GM18907 (cell line): ENCODE results near the gene OBSL1.

Source experiments
- ATAC-seq: cut with Tn5 transposase; IDR thresholded peaks from one replicate; pipeline ENCODE4 v1.9.1; 2021; ENCODE audit warnings: mild to moderate bottlenecking, moderate library complexity; ENCODE audit not compliant: unreplicated experiment

Gene OBSL1

DNA sequence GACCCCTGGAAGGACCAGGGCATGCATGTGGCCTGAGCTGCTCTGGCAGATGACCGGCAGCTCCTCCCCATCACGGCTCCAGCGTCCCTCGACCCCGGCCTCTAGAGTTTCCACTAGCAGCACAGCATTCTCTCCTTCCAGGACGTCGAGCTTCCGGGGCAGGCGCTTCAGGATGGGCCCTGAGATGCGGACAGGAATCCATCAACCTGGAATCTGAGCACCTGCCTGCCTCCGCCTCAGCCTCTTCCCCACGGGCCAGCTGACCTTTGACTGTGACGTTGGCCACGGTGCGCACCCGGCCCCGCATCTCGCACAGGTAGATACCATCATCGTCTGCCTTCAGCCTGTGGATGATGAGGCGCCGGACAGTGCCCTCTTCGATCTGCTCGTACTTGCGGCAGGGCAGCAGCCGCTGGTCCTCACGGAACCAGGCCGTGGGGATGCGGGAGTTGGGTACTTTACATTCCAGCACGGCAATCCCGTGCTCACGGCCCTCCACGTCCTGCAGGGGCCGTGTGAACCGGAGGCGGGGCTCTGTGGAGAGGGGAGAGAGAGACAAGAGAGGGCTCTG is 3.5 kb downstream of the OBSL1 start:
- ATAC-seq: no peak

DNA sequence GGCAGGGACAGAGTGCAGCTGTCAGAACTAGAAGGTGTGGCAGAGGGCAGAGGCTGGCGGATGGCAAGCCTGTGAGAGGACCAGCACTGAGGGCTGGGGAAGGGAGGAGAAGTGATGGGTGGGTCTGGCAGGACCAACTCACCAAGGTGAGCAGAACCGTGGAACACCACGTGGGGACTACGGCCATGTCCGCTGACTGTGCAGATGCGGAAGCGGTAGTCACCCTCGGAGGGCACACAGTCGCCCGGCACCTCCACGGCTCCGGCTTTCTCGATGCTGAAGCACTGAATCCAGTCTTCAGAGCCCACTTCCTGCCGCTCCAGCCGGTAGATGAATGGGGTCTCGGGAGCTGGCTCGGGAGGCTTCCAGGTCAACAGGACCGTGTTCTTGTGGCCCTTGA is 4.2 kb downstream of the OBSL1 start:
- no peak for ATAC-seq

DNA sequence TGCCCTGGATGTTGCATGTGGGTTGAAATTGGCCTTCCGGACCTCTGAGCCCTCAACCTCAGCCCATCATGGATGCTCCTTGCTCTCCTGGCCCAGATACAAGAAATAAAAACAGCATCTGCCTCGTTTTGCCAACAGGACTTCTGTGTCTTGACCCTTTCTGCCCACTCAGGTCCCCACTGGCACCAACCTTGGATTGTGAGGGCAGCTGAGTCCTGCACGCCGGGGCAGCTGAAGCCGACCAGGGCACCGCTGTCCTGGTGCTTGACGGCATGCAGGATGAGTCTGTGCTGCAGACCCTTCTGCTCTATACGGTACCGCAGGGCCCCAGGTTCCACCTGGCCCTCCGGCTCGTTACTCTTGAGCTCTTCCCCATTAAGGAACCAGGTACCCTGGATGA is 4.7 kb downstream of the OBSL1 start:
- ATAC-seq: no peak

DNA sequence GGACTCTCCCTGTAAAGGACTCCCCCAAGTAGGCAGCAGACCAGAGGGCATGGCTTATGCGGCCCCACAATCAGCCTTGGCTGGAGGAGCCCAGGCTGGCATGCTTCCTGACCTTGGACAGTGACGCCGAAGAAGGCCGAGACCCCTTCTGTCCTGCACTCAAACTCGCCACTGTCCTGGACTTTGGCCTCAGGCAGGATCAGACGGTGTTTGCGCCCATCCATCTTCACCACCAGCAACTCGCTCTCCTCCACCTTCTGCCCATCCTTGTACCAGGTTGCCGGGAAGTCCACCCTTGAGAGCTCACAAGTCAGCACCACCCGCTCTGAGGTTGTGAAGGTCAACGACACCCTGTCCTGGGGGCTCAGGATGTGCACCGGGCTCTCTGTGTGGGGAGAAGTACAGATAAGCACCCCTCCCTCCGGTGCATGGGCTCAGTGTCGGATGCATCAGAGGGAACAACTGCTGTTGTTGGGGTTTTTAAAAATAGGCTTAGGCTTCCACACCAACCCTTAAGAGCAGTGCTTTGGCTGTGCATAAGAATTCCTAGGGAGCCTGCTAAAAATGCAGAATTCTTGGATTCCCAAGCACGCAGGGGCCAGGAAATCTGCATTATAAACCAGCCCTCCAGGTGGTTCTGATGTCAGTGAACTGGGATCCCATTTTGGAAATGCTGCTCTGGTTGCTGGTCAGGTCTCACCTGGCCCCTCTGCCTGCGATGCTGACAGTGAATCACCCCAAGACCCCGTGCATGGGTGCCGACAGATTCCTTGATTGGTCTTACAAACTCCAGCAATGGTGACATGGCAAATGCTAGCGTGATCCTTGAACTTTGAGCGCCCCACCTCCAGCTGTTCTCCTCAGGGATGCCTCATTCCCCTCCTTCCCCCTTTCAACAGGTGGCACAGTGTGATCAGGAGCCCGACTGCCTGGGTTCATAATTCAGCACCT is 5.9 kb downstream of the OBSL1 start:
- no peak for ATAC-seq

DNA sequence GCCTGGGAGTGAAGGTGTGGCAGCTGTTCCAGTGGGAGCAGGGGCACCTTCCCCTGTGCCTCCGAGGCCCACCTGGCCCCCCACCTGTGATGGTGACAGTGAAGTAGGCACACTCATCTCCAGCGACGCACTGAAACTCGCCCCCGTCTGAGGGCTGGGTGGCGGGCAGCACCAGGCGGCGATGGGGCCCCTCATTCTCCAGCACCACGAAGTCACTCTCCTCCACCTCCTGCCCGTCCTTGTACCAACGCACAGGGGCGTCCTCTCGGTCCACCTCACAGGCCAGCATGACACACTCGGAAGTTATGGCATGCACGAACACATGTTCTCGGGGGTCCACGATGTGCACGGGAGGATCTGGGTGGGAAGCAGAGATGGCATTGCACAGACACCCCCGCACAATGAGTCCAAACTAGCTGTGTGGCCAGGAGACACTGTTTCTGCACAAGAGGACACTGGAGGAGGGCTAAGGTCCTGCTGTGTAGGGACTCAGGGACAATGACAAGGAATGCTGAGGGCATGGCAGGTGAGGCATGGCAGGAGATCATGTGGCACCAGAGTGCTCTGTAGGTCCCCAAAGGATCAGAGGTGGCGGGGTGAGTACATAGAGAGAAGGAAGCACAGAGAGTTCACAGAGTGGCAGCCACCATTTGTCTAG is 7.9 kb downstream of the OBSL1 start:
- ATAC-seq: no peak

DNA sequence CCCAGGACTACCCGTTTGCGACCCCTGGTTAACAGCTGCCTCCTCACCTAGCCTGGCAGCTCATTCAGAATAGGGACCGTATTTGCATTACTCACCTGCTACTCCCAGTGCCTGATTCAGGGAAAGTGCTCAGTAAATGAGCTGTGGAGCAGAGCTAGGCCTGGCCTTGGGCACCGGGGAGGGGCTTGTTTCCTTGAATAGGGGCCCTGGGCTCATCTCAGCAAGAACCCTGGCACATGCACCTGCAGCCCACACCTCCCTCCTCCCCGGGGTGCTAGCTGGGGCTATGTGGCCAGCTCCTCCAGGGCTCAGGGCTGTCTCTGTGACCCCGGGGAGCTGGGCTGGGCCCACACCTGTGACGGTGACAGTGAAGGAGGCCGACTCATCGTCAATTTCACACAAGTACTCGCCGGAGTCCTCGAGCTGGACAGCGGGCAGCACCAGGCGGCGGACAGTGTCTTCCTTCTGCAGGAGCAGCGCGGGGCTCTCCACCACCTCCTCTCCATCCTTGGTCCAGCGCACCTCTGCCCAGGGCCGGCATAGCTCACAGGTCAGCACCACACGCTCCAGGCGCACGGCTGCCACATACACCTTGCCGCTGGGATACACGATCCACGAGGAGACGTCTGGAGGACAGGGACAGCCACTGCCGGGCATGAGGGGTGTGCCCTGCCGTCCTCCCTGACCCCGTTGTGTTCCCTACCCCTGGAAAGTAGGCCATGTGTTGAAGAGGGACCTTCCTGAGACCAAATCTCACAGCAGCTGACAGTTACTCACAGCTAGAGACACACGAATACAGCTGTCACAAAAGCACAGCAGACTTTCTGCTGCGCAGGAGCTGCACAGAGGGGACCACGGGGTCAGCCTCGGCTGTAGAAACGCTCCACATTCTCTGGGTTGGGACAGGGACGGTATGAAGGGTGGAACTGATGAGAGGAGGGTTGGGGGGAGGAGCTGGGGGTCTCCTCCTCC is 9.0 kb downstream of the OBSL1 start:
- no peak for ATAC-seq

DNA sequence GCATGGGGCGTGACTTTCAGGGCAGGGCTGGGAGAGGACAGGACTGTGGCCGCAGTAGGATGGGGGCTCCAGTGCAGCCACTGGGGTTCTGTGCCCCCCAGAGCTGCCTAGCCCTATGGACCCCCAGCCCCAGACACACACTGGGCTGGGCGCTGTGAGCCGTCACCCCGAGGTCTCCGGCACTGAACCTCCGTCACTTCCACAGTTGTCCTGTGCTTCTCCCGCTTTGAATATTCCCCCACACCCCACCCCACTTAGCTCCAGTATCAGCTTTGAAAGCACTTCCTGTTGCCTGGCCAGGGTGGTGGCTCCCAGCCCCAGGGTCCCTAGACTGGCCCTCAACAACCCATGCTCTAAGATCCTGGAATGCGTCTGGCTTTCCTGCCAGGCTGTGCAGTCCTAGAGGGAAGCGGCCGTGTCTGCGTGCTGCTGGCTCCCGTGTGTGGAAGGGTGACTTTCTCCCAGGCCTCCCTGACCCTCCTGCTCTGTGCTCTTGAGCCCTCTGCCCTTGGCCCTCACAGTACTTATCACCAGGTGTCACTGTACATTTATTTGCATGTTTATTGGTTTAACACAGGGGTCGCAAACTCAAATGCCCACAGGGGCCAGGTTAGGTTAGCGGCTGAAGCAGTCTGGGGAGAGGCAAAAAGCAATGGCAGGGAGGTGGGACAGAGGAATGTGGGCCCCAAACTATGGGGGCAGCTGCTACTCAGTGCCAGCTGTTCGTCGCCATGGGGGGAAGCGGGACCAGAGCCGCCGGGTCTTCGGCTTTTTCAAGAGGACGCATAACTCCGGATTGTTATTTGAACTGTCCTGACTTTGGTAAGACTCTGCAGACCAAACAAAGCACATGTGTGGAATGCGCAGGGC is 9.9 kb downstream of the OBSL1 start:
- no peak for ATAC-seq

DNA sequence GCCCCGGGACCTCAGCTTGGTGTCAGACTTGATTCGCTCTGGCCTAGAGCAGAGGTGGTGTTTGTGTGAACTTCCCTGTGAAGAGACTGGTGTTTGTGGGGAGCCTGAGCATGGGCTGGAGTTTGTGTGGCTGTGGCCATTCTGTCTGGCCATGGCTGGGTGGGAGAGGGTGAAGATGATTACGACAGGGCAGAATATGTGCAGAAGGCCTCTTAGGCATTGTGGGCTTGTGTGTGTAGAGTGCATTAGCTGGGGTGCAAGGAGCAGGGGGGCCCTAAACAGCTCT is 10.5 kb downstream of the OBSL1 start:
- ATAC-seq: no peak

DNA sequence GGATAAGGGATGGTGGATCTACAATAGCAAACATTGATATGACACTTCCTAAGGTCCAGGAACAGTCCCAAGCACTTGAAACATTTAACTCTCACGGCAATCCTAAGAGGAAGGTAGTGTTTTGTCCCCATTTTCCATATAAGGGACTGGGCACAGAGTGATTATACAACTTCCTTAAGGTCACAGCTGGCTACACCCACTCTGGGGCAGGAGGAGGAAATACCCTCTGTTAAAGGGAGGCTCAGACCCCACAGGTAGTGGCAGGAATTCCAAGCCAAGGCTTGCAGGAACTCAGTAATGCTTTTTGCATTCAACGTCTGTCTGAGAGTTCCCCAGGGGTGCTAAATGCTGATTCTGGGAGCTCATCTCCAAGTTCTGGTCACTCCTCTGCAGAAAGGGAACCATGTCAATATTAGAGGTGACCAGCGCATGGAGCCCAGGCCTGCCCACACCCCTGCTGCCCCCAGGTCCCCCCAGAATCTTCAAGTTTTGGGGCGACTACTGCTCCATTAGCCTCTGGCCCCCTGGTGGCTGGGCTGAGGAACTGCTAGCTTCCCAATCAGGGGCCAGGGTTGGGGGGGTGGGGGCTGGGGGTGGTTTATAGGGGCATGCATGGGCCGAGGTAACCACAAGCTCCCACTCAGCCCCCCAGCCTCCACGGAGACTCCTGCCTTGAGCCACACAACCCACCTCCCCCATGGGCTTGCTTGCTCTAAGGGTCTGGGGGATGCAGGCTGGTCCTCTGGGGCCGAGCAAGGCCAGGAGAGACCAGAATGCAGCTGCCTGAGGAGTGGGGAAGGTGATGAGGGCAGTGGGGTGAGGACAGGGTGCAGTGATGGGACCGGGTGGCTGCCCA is 11.1 kb downstream of the OBSL1 start:
- no peak for ATAC-seq

DNA sequence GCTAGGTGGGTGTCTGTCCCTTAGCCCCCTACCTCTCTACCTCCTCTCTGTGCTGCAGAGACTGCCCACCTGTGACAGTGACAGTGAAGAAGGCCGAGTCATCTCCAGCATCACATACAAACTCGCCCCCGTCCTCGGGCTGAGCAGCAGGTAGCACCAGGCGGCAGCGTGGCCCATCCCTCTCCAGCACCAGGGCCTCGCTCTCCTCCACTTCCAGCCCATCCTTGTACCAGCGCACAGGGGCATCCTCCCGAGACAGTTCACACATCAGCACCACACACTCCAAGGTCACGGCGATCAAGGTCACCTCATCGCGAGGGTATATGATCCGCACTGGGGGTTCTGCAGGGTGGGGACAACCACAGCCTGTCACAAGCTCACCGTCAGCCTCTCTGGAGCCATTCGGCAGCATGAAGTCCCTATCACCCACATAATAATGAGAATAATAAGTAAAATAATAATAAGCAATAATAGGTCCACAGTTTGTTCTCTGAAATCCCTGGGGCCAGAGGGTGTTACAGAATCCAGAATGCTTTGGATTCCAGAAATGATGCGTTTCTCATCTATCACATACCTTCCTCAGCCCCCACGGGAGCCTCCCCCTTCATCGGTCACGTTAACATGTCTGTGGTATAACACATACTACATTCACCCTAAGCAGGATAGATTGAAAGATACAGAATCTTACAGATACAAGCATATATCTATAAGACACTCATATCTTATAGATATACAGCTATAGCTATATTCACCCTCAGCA is 12.0 kb downstream of the OBSL1 start:
- no peak for ATAC-seq

DNA sequence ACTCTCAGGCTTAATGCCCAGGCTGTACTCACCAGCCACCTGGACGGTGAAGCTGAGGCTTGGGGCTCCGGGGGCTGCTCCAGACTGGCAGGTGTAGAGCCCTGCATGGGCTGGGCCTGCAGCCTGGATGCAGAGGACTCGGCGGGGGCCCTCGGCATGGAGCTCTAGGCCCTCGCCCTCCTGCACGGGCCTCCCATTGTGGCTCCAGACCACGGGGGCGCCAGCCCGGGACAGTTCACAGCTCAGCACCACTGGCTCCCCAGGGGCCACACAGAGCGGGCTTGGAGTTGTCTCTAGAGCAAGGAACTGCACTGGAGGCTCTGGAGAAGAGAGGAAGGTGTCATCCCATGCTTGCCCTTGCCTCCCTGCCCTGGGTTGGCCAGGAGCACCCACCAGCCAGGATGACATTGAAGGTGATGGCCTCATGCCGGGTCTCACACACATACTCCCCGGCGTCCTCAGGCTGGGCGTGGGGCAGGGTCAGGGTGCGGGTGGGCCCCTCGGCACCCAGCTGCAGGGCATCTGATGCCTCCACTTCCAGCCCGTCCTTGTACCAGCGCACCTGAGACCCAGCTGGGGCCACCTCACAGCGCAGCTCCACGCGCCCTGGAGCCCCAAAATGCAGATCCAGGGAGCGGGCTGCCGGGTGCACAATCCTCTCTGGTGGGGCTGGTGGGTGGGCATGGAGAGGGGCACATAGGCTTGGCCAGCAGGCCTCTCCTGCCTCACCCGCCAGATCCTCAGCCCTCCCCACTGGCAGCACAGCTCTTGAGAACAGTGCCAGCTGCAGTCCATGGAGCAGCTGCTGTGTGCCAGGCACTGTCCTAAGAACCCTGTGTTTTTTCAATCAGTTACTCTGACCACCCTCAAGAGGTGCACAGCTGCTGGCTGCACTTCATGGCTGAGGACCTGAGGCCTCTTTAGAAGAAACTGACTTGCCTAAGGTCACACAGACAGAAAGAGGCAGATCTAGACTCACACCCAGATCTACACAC is 13.3 kb downstream of the OBSL1 start:
- no peak for ATAC-seq

DNA sequence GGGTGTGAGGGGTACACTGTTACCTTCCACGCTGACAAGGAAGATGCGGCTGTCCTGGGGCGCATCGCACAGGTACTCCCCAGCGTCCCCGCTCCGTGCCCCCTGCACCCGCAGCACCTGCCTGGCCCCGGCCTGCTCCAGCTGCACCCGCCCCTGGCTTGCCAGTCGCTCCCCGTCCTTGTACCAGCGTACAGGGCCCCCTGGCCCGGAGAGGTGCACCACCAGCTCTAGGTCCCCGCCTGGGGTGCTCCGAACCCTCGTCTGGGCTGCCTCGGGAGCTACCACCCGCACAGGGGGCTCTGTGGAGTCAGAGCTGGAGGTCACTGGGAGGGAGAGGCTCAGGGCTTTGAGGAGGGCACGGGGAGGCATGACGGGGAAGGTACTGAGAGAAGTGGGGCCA is 14.0 kb downstream of the OBSL1 start:
- ATAC-seq: no peak

DNA sequence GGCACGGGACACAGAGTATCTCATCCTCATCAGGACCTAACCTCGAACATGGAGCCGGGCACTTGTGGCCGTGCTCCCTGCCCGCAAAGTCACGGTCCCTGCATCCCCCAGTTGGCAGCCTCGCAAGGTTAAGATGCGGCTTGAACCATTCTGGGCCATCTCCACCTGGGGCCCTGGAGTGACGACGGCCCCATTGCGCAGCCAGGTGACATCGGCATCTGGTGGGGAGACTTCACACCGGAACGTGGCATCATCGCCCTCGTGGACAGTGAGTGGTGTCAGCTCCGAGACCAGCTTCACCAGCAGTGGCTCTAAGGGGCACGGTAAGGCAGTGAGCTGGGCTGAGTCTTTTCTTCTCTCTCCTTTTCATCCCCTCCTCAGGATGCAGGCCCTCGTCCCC is 14.9 kb downstream of the OBSL1 start:
- ATAC-seq: no peak

DNA sequence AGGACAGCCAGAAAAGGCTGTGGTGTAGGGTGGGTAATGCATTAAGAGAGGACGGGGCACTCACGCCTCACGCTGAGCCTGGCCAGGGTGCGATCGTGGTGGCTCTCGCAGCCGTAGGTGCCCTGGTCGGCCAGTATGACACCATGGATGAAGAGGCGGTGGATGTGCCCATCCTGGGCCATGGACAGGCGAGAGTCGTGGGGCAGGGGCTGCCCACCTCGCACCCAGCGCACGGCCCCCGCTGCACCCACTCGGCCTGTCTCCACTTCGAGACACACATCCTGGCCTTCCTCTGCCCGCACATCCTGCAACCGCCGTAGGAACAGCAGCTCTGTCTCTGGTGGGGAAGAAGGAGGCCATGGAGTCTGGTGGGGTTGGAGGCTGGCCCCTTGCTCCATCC is 15.4 kb downstream of the OBSL1 start:
- no peak for ATAC-seq

DNA sequence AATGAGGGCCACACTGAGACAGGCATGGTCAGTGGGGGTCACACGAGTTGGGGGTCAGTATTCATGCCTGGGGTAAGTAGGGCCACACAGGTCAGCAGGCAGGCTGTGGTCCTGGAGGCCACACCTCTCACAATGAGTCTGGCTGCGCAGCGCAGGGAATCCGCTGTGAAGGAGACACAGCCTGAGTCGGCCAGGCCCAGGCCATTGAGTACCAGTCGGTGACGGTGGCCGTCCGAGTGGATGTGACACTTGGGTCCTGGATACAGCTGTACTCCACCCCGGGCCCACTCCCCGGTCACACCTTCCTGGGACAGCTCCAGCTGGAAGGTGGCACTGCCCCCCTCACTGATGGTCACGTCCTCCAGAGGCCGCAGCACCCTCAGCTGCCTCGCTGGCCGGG is 17.0 kb downstream of the OBSL1 start:
- ATAC-seq: no peak

DNA sequence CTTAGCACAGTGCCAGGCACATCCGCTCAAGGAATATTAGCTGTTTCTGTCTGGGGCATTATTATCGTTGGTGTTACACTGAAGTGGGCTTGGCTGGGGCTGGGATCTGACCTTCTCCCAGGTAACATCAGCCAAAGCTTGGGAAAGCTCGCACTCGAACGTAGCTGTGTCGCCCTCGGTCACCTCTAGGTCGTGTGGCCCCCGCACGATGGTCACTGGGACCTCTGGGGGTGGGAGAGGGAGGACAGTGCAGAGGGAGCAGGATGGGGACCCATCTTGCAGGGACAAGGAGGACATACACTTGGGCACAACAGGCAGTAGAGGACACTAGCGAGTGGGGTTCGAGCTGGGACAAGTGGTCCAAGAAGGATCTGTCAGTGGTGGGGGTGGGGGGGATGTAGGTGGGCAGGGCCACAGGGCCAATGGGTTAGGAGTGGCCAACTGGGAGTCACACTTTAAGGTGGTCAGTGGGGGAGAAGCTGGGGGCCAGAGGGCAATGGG is 17.8 kb downstream of the OBSL1 start:
- no peak for ATAC-seq

DNA sequence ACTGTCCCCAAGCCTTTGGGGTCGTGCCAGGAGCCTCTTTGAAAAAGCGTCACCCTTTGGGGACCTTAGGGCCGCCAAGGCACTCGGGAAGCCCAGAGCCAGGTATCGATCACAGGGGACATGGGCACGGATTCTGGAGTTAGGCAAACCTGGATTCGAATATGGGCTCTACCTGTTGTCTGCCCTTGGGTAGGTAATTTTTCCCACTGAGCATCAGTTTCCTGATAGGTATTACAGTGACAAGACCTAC is 18.2 kb downstream of the OBSL1 start:
- no peak for ATAC-seq
